Diencephalon (tissue), 1 donor: Measurements from ENCODE around the gene UNC5A. TPM values are rescaled to one million over a fixed set of nuclear protein-coding genes. Genes with fewer than 3 reads are reported as not detected.

ENCODE experiments used
- total RNA-seq: library from RNA; depleted of rRNA; stranded (reverse); fragments of >200 nt; gene quantifications from one replicate; pipeline ENCODE4 v1.2.3, GENCODE V29; 2014

UNC5A gene
- 7.2 TPM for total RNA-seq

DNA sequence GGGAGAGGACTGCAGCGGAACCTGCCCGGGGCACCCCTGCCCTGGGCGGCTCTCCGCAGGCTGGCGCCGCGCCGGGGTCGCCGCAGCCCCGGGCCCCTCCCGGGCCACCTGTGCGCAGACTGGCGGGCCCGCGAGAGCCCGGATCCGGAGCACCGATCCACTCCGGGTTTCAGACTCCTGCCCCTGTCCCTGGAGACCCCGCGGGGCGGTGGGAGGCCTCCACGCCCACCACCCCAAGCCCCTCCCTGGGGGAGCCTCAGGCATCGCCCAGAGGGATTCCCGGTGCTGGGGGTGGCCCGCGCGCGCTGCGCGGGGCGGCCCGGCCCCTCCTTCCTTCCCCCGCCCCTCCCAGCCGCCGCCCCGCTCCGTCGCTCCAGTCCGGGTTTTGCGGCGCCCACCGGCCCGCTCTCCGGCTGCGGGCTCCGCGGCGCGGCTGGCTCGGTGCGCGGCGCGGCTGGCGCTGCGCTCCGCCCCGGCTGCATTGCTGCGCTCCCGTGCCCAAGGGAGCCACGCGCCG lies at the start of gene UNC5A:
UNC5A (plus strand) TSS at position 479 of the 517 bp plus-strand sequence. CDS start 192 bp downstream, outside the sequence.

DNA sequence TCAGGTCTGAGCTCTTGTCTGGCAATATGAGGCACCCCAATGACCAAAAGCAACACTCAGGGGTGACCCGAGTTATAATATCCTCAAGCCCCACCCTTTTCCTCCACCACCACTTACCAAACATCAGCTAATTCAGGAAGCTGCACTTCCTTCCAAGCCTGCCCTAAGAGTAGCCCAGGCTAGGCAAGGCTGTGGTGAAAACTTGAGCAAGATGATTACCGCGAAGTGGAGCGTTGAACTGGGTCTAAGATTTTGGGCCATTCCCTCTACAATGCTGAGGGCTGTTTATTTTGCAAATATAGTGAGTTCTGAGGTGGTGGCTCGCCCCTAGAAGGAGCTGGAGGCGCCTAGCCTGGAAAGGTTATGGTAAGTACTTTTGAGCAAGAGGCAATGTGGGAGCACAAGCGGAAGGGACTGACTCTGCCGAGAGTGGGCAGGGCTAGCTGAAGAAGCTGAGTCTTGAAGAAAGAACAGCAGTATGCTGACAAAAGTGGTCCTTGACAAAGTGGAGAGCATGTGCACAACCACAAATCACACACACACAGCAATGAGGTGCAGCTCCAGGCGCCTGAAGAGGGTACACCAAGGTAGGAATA lies 89.0 kb downstream of the UNC5A start, which contains the start of gene HK3:
HK3 (minus strand) TSS at position 51 of the 596 bp plus-strand sequence. CDS start 3,187 bp downstream, outside the sequence.

Other genes starting within 250 kb of the UNC5A start
- gene GPRIN1, start 200.4 kb upstream of the UNC5A start, total RNA-seq, result 67.8 TPM
- gene SNCB, start 180.0 kb upstream of the UNC5A start, total RNA-seq, result 31.8 TPM
- gene EIF4E1B, start 179.9 kb upstream of the UNC5A start, total RNA-seq, result 0.46 TPM
- gene TSPAN17, start 163.1 kb upstream of the UNC5A start, total RNA-seq, result 47.7 TPM
- 1.2 TPM for gene HK3, start 88.8 kb downstream of the UNC5A start, total RNA-seq
- 79.6 TPM for gene UIMC1, start 196.2 kb downstream of the UNC5A start, total RNA-seq
- 32.3 TPM for gene ZNF346, start 212.1 kb downstream of the UNC5A start, total RNA-seq